SK-N-MC (cell line): ENCODE results near the gene HLA-DRB5.

ENCODE experiments used
- FOXP2 ChIP-seq: optimal IDR thresholded peaks from 2 replicates; pipeline ENCODE3; 2011; ENCODE audit warnings: mild to moderate bottlenecking, moderate library complexity; ENCODE audit not compliant: insufficient read depth; ENCODE audit errors: extremely low read length, control extremely low read depth
- POLR2AphosphoS5 ChIP-seq: IDR thresholded peaks from 2 replicates; pipeline ENCODE4 v1.6.1; 2012; ENCODE audit warnings: mild to moderate bottlenecking, low read depth, low read length, borderline replicate concordance

DNA sequence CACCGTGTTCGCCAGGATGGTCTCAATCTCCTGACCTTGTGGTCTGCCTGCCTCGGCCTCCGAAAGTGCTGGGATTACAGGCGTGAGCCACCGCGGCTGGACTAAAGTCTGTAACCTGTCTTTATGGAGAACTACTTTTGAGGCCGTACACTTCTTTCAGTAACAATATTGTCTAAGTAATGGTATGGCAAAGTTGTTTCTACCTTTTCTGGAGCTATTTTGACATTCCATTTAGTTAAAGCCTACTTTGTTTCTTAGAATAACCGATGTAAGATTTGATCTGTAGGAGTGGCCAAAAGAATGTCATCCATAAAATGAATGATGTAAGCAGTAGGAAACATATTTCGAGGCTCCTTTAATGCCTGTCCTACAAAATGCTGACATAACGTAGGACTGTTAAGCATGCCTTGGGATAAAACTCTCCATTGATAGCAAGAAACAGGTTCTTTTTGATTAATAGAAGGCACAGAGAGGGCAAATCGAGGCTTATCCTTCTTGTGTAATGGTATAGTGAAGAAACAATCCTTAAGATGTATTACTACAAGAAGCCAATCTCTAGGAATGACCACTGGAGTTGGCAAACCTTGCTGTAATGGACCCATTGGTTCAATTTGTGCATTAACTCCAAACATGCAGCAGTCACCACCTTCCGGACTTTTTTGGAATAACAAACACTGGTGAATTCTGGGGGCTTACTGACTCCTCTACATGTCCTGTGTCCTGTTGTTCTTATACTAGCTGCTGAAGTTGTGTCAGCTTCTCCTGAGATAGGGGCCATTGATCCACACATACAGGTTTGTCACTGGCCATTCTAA, 54.5 kb downstream of the HLA-DRB5 start:
- TF ChIP-seq FOXP2 (no peak), POLR2AphosphoS5 (no peak)
